SJCRH30 (cell line): ENCODE data around the gene ICAM2. TPM values are rescaled to one million over a fixed set of nuclear protein-coding genes. Genes with fewer than 3 reads are reported as not detected.
"Not testable (repeated sequence)": the region's sequence is repeated elsewhere in the genome, so short reads cannot be mapped to it uniquely, and the experiment has no call there.

Source experiments
- DNase-seq, 2 experiments: peaks; one replicate each; pipeline ENCODE4 v3.0.0-alpha.2; 2015 to 2020
- H3K27ac ChIP-seq: fragments of 250-450 bp; sonication (Bioruptor Pico); 2 replicates; pipeline ENCODE4 v1.5.1; 2020; ENCODE audit warnings: mild to moderate bottlenecking, moderate library complexity
- H3K27me3 ChIP-seq: fragments of 250-450 bp; sonication (Bioruptor Pico); 2 replicates; pipeline ENCODE4 v1.5.1; 2020; ENCODE audit warnings: mild to moderate bottlenecking, moderate library complexity
- H3K36me3 ChIP-seq: fragments of 250-450 bp; sonication (Bioruptor Pico); 2 replicates; pipeline ENCODE4 v1.5.1; 2020; ENCODE audit warnings: mild to moderate bottlenecking, moderate library complexity
- H3K4me1 ChIP-seq: fragments of 250-450 bp; sonication (Bioruptor Pico); 2 replicates; pipeline ENCODE4 v1.5.1; 2020; ENCODE audit warnings: mild to moderate bottlenecking, moderate library complexity
- H3K4me3 ChIP-seq: fragments of 250-450 bp; sonication (Bioruptor Pico); 2 replicates; pipeline ENCODE4 v1.5.1; 2020; ENCODE audit warnings: mild to moderate bottlenecking, moderate library complexity
- H3K9me3 ChIP-seq: fragments of 250-450 bp; sonication (Bioruptor Pico); replicated peaks from 2 replicates; pipeline ENCODE4 v1.5.1; 2020; ENCODE audit warnings: mild to moderate bottlenecking, moderate library complexity
- total RNA-seq: library from RNA; depleted of rRNA; stranded (reverse); fragments of >200 nt; shearing (Covaris generic); gene quantifications from 2 replicates; pipeline ENCODE4 v1.2.3, GENCODE V29; 2014

The ICAM2 gene
- total RNA-seq, 1 experiment from 2014 or later: 0.43 TPM

GRCh38 chr17:64032081-64032480 is 11.6 kb upstream of the ICAM2 start:
- no peaks in the 10 kb centered on the region for H3K27me3 ChIP-seq
- DNase-seq: no peak
- H3K9me3 ChIP-seq: no peaks in the 10 kb centered on the region
- 0 out of 2 replicates have a peak, but pooled peaks cover 2% of the 10 kb centered on the region for H3K4me1 ChIP-seq
- no peak overlapping the region for H3K4me3 ChIP-seq
- H3K27ac ChIP-seq: no peak overlapping the region
- no peaks in the 10 kb centered on the region for H3K36me3 ChIP-seq

GRCh38 chr17:64028874-64029464 is 8.5 kb upstream of the ICAM2 start:
- Histone ChIP-seq H3K27ac (no peak overlapping the region), H3K4me1 (peaks cover 2% of the 10 kb centered on the region; the same call in 1 of the 2 replicates), H3K36me3 (no peaks in the 10 kb centered on the region), H3K9me3 (no peaks in the 10 kb centered on the region), H3K27me3 (no peaks in the 10 kb centered on the region), H3K4me3 (no peak overlapping the region)
- DNase-seq: peak; percentile 46 to 77

- no peak overlapping the region for H3K4me3 ChIP-seq
These were observed 5.4 kb upstream of the ICAM2 start for GRCh38 chr17:64025732-64026294.

GRCh38 chr17:64024781-64025731 is 4.6 kb upstream of the ICAM2 start:
- H3K9me3 ChIP-seq: no peaks in the 10 kb centered on the region
- H3K27ac ChIP-seq: no peak overlapping the region
- H3K4me3 ChIP-seq: no peak overlapping the region
- no peak for DNase-seq
- peaks cover 2% of the 10 kb centered on the region; the same call in 1 of the 2 replicates for H3K4me1 ChIP-seq
- no peaks in the 10 kb centered on the region for H3K36me3 ChIP-seq
- H3K27me3 ChIP-seq: no peaks in the 10 kb centered on the region

More at GRCh38 chr17:64025732-64026294, 5.4 kb upstream of the ICAM2 start:
- Histone ChIP-seq H3K4me1 (peaks cover 2% of the 10 kb centered on the region; the same call in 1 of the 2 replicates), H3K36me3 (no peaks in the 10 kb centered on the region), H3K27ac (no peak overlapping the region), H3K27me3 (no peaks in the 10 kb centered on the region), H3K9me3 (no peaks in the 10 kb centered on the region)
- DNase-seq: peak; percentile 80 to 86

GRCh38 chr17:64024215-64024654 is 3.8 kb upstream of the ICAM2 start:
- H3K36me3 ChIP-seq: no peaks in the 10 kb centered on the region
- H3K27me3 ChIP-seq: no peaks in the 10 kb centered on the region
- no peak overlapping the region for H3K27ac ChIP-seq
- H3K9me3 ChIP-seq: no peaks in the 10 kb centered on the region
- DNase-seq: no peak
- H3K4me3 ChIP-seq: no peak overlapping the region
- H3K4me1 ChIP-seq: peaks cover 2% of the 10 kb centered on the region; the same call in 1 of the 2 replicates

- H3K27me3 ChIP-seq: no peaks in the 10 kb centered on the region; the same call in 1 of the 2 replicates
- no peaks in the 10 kb centered on the region; the same call in 1 of the 2 replicates for H3K4me1 ChIP-seq
- no peak overlapping the region for H3K4me3 ChIP-seq
- no peak for DNase-seq
- H3K36me3 ChIP-seq: no peaks in the 10 kb centered on the region
- no peak overlapping the region for H3K27ac ChIP-seq
- no peaks in the 10 kb centered on the region for H3K9me3 ChIP-seq
These were observed 2.2 kb upstream of the ICAM2 start for GRCh38 chr17:64022611-64023063.

- DNase-seq, H3K36me3 ChIP-seq, H3K27me3 ChIP-seq, H3K4me1 ChIP-seq, H3K4me3 ChIP-seq, H3K27ac ChIP-seq, H3K9me3 ChIP-seq: not testable (repeated sequence)
These were observed 877 bp downstream of the ICAM2 start for GRCh38 chr17:64019551-64019961.

GRCh38 chr17:64017381-64017980 is 3.0 kb downstream of the ICAM2 start:
- H3K36me3 ChIP-seq: no peaks in the 10 kb centered on the region
- H3K27me3 ChIP-seq: no peaks in the 10 kb centered on the region; the same call in 1 of the 2 replicates
- no peak for DNase-seq
- H3K4me1 ChIP-seq: no peaks in the 10 kb centered on the region
- H3K4me3 ChIP-seq: no peak overlapping the region
- H3K27ac ChIP-seq: no peak overlapping the region
- no peaks in the 10 kb centered on the region for H3K9me3 ChIP-seq

- H3K27me3 ChIP-seq: no peaks in the 10 kb centered on the region; the same call in 1 of the 2 replicates
- no peak overlapping the region for H3K4me3 ChIP-seq
- H3K27ac ChIP-seq: no peak overlapping the region
- H3K36me3 ChIP-seq: no peaks in the 10 kb centered on the region
- no peaks in the 10 kb centered on the region for H3K4me1 ChIP-seq
- H3K9me3 ChIP-seq: no peaks in the 10 kb centered on the region
- no peak for DNase-seq
These were observed 3.5 kb downstream of the ICAM2 start for GRCh38 chr17:64016974-64017373.

GRCh38 chr17:64016231-64016784 is 4.1 kb downstream of the ICAM2 start:
- Histone ChIP-seq H3K4me1 (no peaks in the 10 kb centered on the region), H3K36me3 (no peaks in the 10 kb centered on the region), H3K4me3 (no peak overlapping the region), H3K9me3 (no peaks in the 10 kb centered on the region), H3K27ac (no peak overlapping the region), H3K27me3 (no peaks in the 10 kb centered on the region; the same call in 1 of the 2 replicates)
- DNase-seq: no peak

- DNase-seq: no peak
- H3K27me3 ChIP-seq: no peaks in the 10 kb centered on the region; the same call in 1 of the 2 replicates
- no peaks in the 10 kb centered on the region for H3K9me3 ChIP-seq
- H3K36me3 ChIP-seq: no peaks in the 10 kb centered on the region
- no peak overlapping the region for H3K4me3 ChIP-seq
- no peak overlapping the region for H3K27ac ChIP-seq
- H3K4me1 ChIP-seq: no peaks in the 10 kb centered on the region
These were observed 5.0 kb downstream of the ICAM2 start for GRCh38 chr17:64015447-64015846.

- no peak overlapping the region for H3K27ac ChIP-seq
- no peaks in the 10 kb centered on the region for H3K27me3 ChIP-seq
- no peaks in the 10 kb centered on the region for H3K36me3 ChIP-seq
- H3K4me3 ChIP-seq: no peak overlapping the region
- peaks cover 4% of the 10 kb centered on the region for H3K4me1 ChIP-seq
- H3K9me3 ChIP-seq: no peaks in the 10 kb centered on the region
- DNase-seq: no peak
These were observed 10.6 kb downstream of the ICAM2 start for GRCh38 chr17:64009571-64010402.

GRCh38 chr17:64008830-64009229 is 11.6 kb downstream of the ICAM2 start:
- no peak overlapping the region for H3K27ac ChIP-seq
- H3K36me3 ChIP-seq: no peaks in the 10 kb centered on the region
- no peak overlapping the region for H3K4me3 ChIP-seq
- no peaks in the 10 kb centered on the region for H3K9me3 ChIP-seq
- no peaks in the 10 kb centered on the region for H3K27me3 ChIP-seq
- H3K4me1 ChIP-seq: peaks cover 4% of the 10 kb centered on the region
- DNase-seq: no peak
